Measurements from ENCODE around the gene CCL5.

DNA sequence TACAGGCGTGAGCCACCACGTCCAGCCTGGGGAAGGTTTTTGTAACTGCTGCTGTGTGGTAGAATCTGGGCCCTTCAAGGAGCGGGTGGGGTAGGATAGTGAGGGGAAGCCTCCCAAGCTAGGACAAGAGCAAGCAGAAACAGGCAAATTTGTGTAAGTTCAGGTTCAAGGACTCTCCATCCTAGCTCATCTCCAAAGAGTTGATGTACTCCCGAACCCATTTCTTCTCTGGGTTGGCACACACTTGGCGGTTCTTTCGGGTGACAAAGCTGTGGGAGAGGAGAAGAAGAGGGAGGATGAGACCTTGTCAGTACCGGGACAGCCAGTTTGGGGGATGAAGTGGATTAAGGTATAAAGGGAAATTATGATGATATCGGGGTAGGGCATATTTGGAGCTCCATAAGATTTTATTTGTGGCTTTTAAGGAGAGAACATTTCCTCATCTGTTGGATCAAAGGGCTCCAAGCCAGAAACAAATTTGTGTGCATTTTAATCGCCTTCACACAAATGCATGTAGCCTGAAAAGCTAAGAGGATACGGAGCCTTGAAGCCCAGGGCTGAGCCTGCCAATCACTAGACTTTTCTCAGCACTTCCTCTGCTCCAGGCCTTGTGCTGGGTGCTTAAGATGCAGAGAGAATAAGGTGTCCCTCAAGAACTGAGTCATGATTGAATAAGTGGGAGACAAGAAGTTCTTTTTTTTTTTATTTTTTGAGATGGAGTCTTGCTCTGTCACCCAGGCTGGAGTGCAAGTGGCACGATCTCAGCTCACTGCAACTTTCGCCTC, 7.8 kb downstream of the CCL5 start:
- TF ChIP-seq BHLHE40 (IDR thresholded peaks at IDR 0.05; ENCODE audit: borderline replicate concordance) (no peak), TARDBP (IDR thresholded peaks at IDR 0.05) (no peak), FOXM1 (IDR thresholded peaks at IDR 0.05; ENCODE audit: borderline replicate concordance) (no peak), ELF4 (IDR thresholded peaks at IDR 0.05) (no peak), SP1 (IDR thresholded peaks at IDR 0.05) (no peak), FOXK2 (IDR thresholded peaks at IDR 0.05) (no peak), HDGF (IDR thresholded peaks at IDR 0.05; ENCODE audit: borderline replicate concordance) (no peak), CTBP1 (IDR thresholded peaks at IDR 0.05; ENCODE audit: borderline replicate concordance) (no peak), FOXA1 (IDR thresholded peaks at IDR 0.05) (no peak), SUZ12 (IDR thresholded peaks at IDR 0.05) (no peak), ZNF384 (IDR thresholded peaks at IDR 0.05) (no peak)
